Adrenal gland (tissue), 12 donors: ENCODE results near the gene MARK3. TPM values are rescaled to one million over a fixed set of nuclear protein-coding genes. Genes with fewer than 3 reads are reported as not detected.

Source experiments
- DNase-seq, 7 donors: peaks; one replicate each; pipeline ENCODE4 v3.0.0-alpha.2; 2019 to 2020
- H3K27ac ChIP-seq, 5 donors: fragments of 200-600 bp; sonication (generic) in 4 of 5; 1 replicate in 3 of 5; 2 replicates in 2 of 5; pipeline versions ENCODE4 v1.5.1 to v1.8.0; 2016 to 2020; ENCODE audit warnings: mild to moderate bottlenecking in 1 of 5
- H3K27me3 ChIP-seq: fragments of 200-600 bp; 2 replicates; pipeline ENCODE4 v1.8.0; 2021
- H3K36me3 ChIP-seq, 2 donors: fragments of 200-600 bp; replicated peaks in 1 of 2; 1 replicate in 1 of 2; 2 replicates in 1 of 2; pipeline versions ENCODE4 v1.5.1 to v1.8.0; 2018 to 2022
- H3K4me1 ChIP-seq, 2 donors: fragments of 200-600 bp; replicated peaks in 1 of 2; 1 replicate in 1 of 2; 2 replicates in 1 of 2; pipeline versions ENCODE4 v1.5.1 to v1.8.0; 2018 to 2021
- H3K4me3 ChIP-seq, 4 donors: fragments of 200-600 bp; sonication (generic) in 3 of 4; one replicate each; pipeline ENCODE4 v1.5.1; 2016 to 2018
- H3K9me3 ChIP-seq, 3 donors: fragments of 200-600 bp; sonication (generic) in 1 of 3; replicated peaks in 1 of 3; 1 replicate in 2 of 3; 2 replicates in 1 of 3; pipeline versions ENCODE4 v1.5.1 to v1.8.0; 2016 to 2021
- CTCF ChIP-seq, 6 experiments: fragments of 450-650 bp in 4 of 6; fragments of 200-600 bp in 2 of 6; sonication (generic) in 1 of 6; IDR thresholded peaks; 1 replicate in 5 of 6; 2 replicates in 1 of 6; pipeline versions ENCODE4 v1.5.1 to v1.8.0; 2016 to 2021; ENCODE audit warnings: antibody characterized with exemption in 6 of 6, mild to moderate bottlenecking in 2 of 6, moderate library complexity in 1 of 6
- POLR2A ChIP-seq, 2 donors: fragments of 450-650 bp; IDR thresholded peaks; one replicate each; pipeline ENCODE4 v1.6.1; 2017; ENCODE audit warnings: antibody characterized with exemption in 2 of 2, mild to moderate bottlenecking in 2 of 2, moderate library complexity in 1 of 2
- WGBS, 4 donors: extraction: QIAGEN DNeasy Blood & Tissue Kit in 2 of 4; methylation state at CpG; one replicate each; pipeline versions ENCODE4 v1.1.5 to v1.1.7; 2013 to 2017; 5-methylcytosine and 5-hydroxymethylcytosine counted together
- intact Hi-C, 2 donors: fragments of 100-400 bp; cut with DNase I; formaldehyde crosslinking; loops; one replicate each; pipeline versions ENCODE4 v1.14.1 to v1.15.0; 2022 to 2023
- polyA plus RNA-seq, 3 donors: library from polyadenylated mRNA; stranded (reverse); fragments of 200-250 nt in 2 of 3; fragments of 350-450 nt in 1 of 3; fragmentation: Illumina TruSeq in 1 of 3; extraction: RNeasy Lipid Tissue Mini Kit (QIAGEN cat#74804) in 1 of 3; gene quantifications; one replicate each; pipeline ENCODE4 v1.2.3, GENCODE V29; 2013 to 2014
- total RNA-seq, 9 donors: library from RNA; depleted of rRNA in 4 of 9; stranded (reverse); fragments of >200 nt in 4 of 9; fragments of 120-200 nt in 1 of 9; fragmentation: NEBNext Ultra II Directional in 1 of 9; extraction: Animal tissue kit (Norgen Biotek cat#: 25700) in 1 of 9; gene quantifications; one replicate each; pipeline versions ENCODE4 v1.1.0 to v1.2.4, GENCODE V29; 2013 to 2023
- donor health status: healthy with polysubstance abuse.
- donor health status: Bipolar disorder and iron deficiency.
- donor health status: DM: yes; HTN: yes; CAD: no.
- donor health status: DM: no; HTN: no; CAD: no.
- donor health status: DM: no; HTN: no; CAD: no.
- donor health status: DM: yes; HTN: yes; CAD: no.

The MARK3 gene
- total and polyA plus RNA-seq, 12 donors, result 73.1 to 233 (median 94.6) TPM

GRCh38 chr14:103347091-103347815 lies 38.0 kb upstream of the MARK3 start:
- Histone ChIP-seq H3K4me1 (peaks cover 0 to 20% of the 10 kb centered on the region in 2 donors), H3K36me3 (peaks cover 0 to 24% of the 10 kb centered on the region in 2 donors), H3K9me3 (no peaks in the 10 kb centered on the region), H3K27me3 (no peaks in the 10 kb centered on the region), H3K27ac (peak overlapping the region in 2 of 5 donors; percentile 3 to 7), H3K4me3 (no peak overlapping the region)
- WGBS, 4 donors, result 32 to 42% (median 39%) methylated on average over 12 of the region's 12 CpGs
- DNase-seq, result peak in 4 of 7 donors; percentile 22 to 66 (median 54)
- TF ChIP-seq CTCF (IDR thresholded peaks at IDR 0.05), result no peak
- no peak for TF ChIP-seq POLR2A (IDR thresholded peaks at IDR 0.05)
- intact Hi-C loops, result loop anchor here in 1 of 2 donors (5.0 to 10.0 kb wide), 2 partner anchors 40 to 118 kb away; partner anchors contain the start of gene MARK3

- 81 to 93% (median 89%) methylated on average over 5 of the region's 5 CpGs for WGBS, 4 donors
- TF ChIP-seq POLR2A (IDR thresholded peaks at IDR 0.05), result no peak
- H3K4me1 ChIP-seq, result peaks cover 0 to 14% of the 10 kb centered on the region in 2 donors
- H3K27ac ChIP-seq, result no peak overlapping the region
- H3K36me3 ChIP-seq, result peaks cover 0 to 15% of the 10 kb centered on the region in 2 donors
- H3K9me3 ChIP-seq, result no peaks in the 10 kb centered on the region
- H3K27me3 ChIP-seq, result no peaks in the 10 kb centered on the region
- no peak overlapping the region for H3K4me3 ChIP-seq
- intact Hi-C loops, result loop anchor here in 1 of 2 donors (5.0 to 10.0 kb wide), 2 partner anchors 39 to 117 kb away; partner anchors contain the start of gene MARK3
- DNase-seq, result no peak
These were observed 37.1 kb upstream of the MARK3 start for GRCh38 chr14:103348154-103348553.

- H3K36me3 ChIP-seq, result no peaks in the 10 kb centered on the region
- no peak overlapping the region for H3K4me3 ChIP-seq
- no peak for DNase-seq
- intact Hi-C loops, result loop anchor here in 1 of 2 donors (5.0 to 10.0 kb wide), 2 partner anchors 37 to 115 kb away; partner anchors contain the start of gene MARK3
- H3K27me3 ChIP-seq, result no peaks in the 10 kb centered on the region
- H3K9me3 ChIP-seq, result no peaks in the 10 kb centered on the region
- 86 to 96% (median 93%) methylated on average over 13 of the region's 13 CpGs for WGBS, 4 donors
- TF ChIP-seq POLR2A (IDR thresholded peaks at IDR 0.05), result no peak
- TF ChIP-seq CTCF (IDR thresholded peaks at IDR 0.05), result no peak
- H3K27ac ChIP-seq, result no peak overlapping the region
- H3K4me1 ChIP-seq, result peaks cover 0 to 12% of the 10 kb centered on the region in 2 donors
These were observed 35.2 kb upstream of the MARK3 start for GRCh38 chr14:103349982-103350381.

- Histone ChIP-seq H3K4me3 (no peak overlapping the region), H3K27ac (no peak overlapping the region), H3K4me1 (no peaks in the 10 kb centered on the region), H3K9me3 (no peaks in the 10 kb centered on the region), H3K27me3 (no peaks in the 10 kb centered on the region), H3K36me3 (no peaks in the 10 kb centered on the region)
- intact Hi-C loops, result no loop called here
- 82 to 91% (median 85%) methylated on average over 7 of the region's 7 CpGs for WGBS, 4 donors
- no peak for DNase-seq
- TF ChIP-seq CTCF (IDR thresholded peaks at IDR 0.05), result no peak
- no peak for TF ChIP-seq POLR2A (IDR thresholded peaks at IDR 0.05)
These were observed 31.9 kb upstream of the MARK3 start for GRCh38 chr14:103353362-103353761.
